ENCODE results near the gene CGGBP1. TPM values are rescaled to one million over a fixed set of nuclear protein-coding genes. Genes with fewer than 3 reads are reported as not detected.

The CGGBP1 gene, protein sequence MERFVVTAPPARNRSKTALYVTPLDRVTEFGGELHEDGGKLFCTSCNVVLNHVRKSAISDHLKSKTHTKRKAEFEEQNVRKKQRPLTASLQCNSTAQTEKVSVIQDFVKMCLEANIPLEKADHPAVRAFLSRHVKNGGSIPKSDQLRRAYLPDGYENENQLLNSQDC
- total RNA-seq: 49.5 TPM

DNA sequence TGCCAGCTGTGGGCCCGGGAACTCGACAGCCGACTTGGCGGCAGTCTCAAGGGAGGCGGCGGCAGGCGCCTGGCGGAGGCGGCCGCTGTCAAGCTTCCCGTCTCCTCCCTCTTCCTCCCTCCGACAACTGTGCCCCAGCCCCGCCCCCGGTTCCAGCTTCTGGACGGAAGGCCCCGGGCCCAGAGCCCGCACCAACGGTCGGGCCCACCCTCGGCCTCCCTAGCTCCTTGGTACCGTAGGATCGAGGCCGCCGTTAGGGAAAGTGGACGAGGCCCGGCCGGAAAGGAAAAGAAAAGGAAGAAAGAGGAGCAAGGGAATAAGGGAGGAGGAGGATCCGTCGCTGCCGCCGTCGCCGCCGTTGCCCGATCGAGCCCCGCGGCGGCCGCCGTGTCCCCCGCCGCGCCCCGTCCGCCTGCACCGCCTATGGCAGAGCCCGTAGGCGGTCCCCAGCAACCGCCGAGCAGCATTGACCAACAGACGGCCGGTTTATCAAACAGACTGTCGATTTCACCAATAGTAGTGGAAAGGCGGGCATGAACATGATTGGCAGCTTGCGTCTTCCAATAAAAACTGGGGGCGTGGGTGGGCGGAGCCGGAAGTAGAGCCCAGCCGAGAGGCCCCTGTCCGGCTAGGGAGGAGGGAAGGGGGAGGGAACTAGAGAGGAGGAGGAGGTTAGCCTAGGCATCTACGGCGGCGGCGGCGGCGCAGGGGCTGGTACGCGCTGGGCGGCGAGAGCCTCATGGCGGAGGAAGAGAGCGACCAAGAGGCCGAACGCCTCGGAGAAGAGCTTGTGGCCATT is at the start of gene CGGBP1, which contains the start of gene ZNF654:
Gene CGGBP1 (minus strand): TSS at position 425 of the 799 bp plus-strand sequence. CDS start 3,029 bp downstream, outside the sequence.
Gene ZNF654 (plus strand): TSS at position 675 of the 799 bp plus-strand sequence. CDS start 65 bp downstream, at position 740.
- Histone ChIP-seq H3K27ac (peak within 1 kb of the TSS; percentile 94 to 96), H3K27me3 (no peaks in the 10 kb centered on the region), H3K4me1 (peaks cover 0 to 20% of the 10 kb centered on the region in 2 donors), H3K36me3 (peaks cover 13 to 21% of the 10 kb centered on the region in 2 donors), H3K4me3 (peak within 1 kb of the TSS; percentile 81 to 94), H3K9me3 (no peaks in the 10 kb centered on the region)
- intact Hi-C loops (cut with DNase I): loop anchor here (1.0 to 10.0 kb wide), 5 partner anchors 26 to 1074 kb away; partner anchors contain the start of genes C3orf38 and CHMP2B
- DNase-seq (ENCODE audit: low spot score in 2 of 2): peak; percentile 97 to 100
- TF ChIP-seq CTCF (IDR thresholded peaks at IDR 0.05): no peak

- Histone ChIP-seq H3K4me3 (no peak overlapping the region), H3K4me1 (no peaks in the 10 kb centered on the region), H3K36me3 (peaks cover 0 to 6% of the 10 kb centered on the region in 2 donors), H3K27me3 (no peaks in the 10 kb centered on the region), H3K27ac (no peak overlapping the region), H3K9me3 (peaks cover 0 to 12% of the 10 kb centered on the region in 2 donors)
- intact Hi-C loops (cut with DNase I): loop anchor here (2.0 kb wide), 1 partner anchor 47 kb away; the partner anchor contains the start of genes CGGBP1 and ZNF654
- TF ChIP-seq CTCF (IDR thresholded peaks at IDR 0.05): no peak
- DNase-seq (ENCODE audit: low spot score in 2 of 2): no peak
Measured at GRCh38 chr3:88105325-88105724, 46.5 kb upstream of the CGGBP1 start.

DNA sequence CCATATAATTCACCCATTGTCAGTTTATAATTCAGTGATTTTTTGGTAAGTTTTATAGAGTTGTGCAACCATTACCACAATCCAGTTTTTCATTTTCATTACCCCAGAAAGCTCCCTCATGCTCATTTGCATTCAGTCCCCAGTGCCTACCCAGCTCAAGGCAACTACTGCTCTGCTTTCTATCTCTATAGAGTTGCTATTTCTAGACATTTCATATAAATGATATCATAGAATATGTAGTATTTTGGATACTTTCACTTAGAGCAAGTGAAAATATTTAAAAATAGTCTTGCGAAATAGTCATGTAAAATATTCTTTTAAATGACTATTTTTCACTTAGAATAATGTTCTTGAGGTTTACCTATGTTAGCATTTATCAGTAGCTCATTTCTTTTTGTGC is 42.3 kb upstream of the CGGBP1 start:
- TF ChIP-seq CTCF (IDR thresholded peaks at IDR 0.05): no peak
- intact Hi-C loops (cut with DNase I): no loop called here

DNA sequence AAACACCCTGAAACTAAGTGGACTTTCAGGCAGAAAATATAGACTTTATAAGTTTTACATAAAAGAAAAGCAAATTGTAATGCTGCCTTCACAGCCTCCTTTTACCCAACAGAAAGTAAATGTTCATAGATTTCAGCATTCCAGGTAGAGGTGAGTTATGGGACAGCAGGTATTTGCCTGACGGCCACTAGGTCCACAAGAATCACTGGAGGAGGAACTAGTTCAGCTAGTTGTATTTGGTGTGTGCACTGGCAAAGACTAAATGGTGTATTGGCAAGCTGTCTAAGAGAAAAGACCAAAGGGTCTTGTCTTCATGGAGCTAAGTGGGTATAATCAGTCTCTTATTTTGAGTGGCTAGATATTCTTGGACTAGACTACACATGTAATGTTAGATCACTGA is 34.5 kb upstream of the CGGBP1 start:
- intact Hi-C loops (cut with DNase I): no loop called here
- H3K4me3 ChIP-seq: no peak overlapping the region
- H3K27me3 ChIP-seq: no peaks in the 10 kb centered on the region
- no peak for TF ChIP-seq CTCF (IDR thresholded peaks at IDR 0.05)
- DNase-seq (ENCODE audit: low spot score in 2 of 2): no peak
- peaks cover 0 to 27% of the 10 kb centered on the region in 2 donors for H3K36me3 ChIP-seq
- H3K4me1 ChIP-seq: no peaks in the 10 kb centered on the region
- H3K9me3 ChIP-seq: no peaks in the 10 kb centered on the region
- H3K27ac ChIP-seq: no peak overlapping the region

More for the DNA sequence above, 42.3 kb upstream of the CGGBP1 start:
- H3K36me3 ChIP-seq: peaks cover 0 to 11% of the 10 kb centered on the region in 2 donors
- H3K4me3 ChIP-seq: no peak overlapping the region
- no peaks in the 10 kb centered on the region for H3K4me1 ChIP-seq
- no peak for DNase-seq (ENCODE audit: low spot score in 2 of 2)
- H3K27ac ChIP-seq: no peak overlapping the region
- H3K27me3 ChIP-seq: no peaks in the 10 kb centered on the region
- peaks cover 0 to 12% of the 10 kb centered on the region in 2 donors for H3K9me3 ChIP-seq

DNA sequence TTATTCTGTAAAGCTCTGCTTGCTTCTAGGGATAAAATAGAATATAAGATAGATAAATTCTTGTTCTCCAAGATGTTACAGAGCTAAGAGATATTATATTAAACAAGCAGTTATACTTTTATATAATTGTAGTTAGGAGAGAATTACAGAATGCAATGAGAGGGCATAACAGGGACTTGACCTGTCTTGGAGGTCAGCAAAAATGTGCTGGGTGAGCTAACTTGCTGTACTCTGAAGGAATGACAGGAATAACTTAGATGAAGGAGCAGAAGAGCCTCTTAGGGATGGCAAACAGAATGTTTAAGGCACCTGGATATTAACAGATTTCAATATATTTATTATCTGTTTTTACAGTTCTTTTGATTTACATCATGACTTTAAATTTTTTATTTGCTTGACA is 33.5 kb upstream of the CGGBP1 start:
- DNase-seq (ENCODE audit: low spot score in 2 of 2): no peak
- H3K27me3 ChIP-seq: no peaks in the 10 kb centered on the region
- intact Hi-C loops (cut with DNase I): no loop called here
- no peak overlapping the region for H3K4me3 ChIP-seq
- no peaks in the 10 kb centered on the region for H3K4me1 ChIP-seq
- no peak for TF ChIP-seq CTCF (IDR thresholded peaks at IDR 0.05)
- H3K27ac ChIP-seq: no peak overlapping the region
- H3K36me3 ChIP-seq: peaks cover 5 to 36% of the 10 kb centered on the region in 2 donors
- H3K9me3 ChIP-seq: no peaks in the 10 kb centered on the region
